Measurements from ENCODE around the gene SLC26A4.

SLC26A4 gene

DNA sequence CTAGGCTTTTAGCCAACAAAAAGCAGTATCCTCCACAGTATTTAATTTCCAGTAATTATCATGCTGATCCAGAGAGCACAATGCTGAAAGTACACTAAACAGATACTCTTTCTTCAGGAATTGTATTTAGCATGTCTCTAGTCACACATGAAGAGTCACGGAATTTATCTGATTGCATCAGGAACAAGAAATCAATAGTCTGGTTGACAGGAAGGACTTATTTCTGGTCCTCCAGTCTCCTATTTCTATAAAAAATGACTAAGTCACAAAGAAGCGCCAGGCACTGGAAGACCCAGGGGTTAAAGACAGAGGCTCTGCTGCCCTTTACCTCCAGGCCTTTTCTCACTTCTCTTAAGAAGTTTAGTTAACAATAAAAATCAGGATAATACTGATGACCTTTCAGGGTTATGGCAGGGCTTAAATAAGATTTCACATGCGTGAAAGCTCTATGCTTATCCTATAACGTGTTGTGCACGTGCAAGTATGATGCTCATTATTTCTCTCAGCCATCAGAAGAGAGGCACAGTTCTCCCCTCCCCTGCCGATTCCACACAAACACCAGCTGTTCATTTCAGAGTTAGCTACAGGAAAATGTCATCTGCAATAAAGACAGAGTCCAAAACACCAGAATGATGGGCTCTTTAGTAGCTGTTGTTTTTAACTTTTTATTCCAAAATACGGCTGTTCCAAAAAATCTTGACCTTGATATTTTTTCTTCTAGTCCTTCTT, 36.9 kb downstream of the SLC26A4 start:
- DNase-seq, result no peak

- DNase-seq, result no peak
Observed at GRCh38 chr7:107700570-107700969, 39.9 kb downstream of the SLC26A4 start.

GRCh38 chr7:107701191-107701590, 40.6 kb downstream of the SLC26A4 start:
- no peak for DNase-seq

- DNase-seq, result no peak
Observed at GRCh38 chr7:107703219-107703618, 42.6 kb downstream of the SLC26A4 start.

- no peak for DNase-seq
Observed at GRCh38 chr7:107703872-107704271, 43.2 kb downstream of the SLC26A4 start.

DNA sequence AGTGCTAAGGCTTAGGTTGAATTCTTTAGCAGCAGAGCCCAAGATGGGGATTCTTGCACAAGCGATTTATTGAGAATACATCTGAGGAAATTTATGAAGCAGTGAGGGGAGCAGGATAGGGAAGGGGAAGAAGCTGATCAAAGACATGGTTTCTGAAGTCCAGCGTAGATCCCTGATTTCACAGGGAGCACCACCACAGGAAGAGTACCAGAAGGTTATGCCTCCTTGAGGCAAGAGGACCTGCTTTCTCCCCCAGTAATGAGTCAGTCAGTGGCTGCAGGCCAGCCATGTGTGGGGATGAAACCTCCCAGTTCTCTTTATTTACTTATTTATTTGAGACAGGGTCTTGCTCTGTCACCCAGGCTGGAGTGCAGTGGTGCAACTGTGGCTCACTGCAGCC, 48.3 kb downstream of the SLC26A4 start:
- DNase-seq, result no peak

DNA sequence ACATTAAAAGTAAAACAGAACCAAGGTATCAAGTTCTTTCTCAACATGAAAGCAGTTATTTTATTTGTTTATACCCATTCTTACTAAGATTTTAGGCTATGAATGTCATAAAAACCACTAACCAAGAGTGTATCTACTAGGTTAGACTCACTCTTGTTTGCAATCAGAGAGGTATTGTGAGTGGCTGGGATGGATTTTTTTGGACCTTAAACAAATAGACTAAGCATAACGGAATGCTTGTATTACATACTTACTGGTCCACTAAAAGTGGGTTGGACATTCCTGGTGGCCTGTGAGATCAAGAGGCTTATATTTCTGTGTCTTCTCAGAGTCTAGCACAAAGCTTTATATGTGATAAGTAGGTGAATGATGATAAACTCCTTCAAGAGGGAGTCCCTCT, 50.7 kb downstream of the SLC26A4 start:
- DNase-seq, result no peak

GRCh38 chr7:107712025-107712424, 51.4 kb downstream of the SLC26A4 start:
- DNase-seq, result no peak

GRCh38 chr7:107712896-107713295, 52.3 kb downstream of the SLC26A4 start:
- no peak for DNase-seq

DNA sequence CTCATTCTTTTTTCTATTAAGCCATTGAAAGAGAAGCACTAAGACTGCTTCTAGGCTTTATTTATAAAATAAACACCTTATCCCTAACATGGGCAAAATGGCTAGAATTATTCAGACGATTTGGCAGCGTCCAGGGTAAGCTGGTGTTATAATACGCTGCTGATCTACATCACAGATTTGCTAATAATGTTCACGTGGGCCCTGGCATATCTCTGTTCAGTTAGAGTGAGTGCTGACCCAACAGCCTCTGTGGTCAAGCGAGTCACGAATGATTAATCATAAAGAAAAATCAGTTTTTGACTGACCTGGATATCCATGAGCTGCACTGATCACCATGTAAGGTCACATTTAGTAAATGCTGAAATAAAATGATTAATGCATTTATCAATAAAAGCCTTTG, 54.9 kb downstream of the SLC26A4 start:
- no peak for DNase-seq

- no peak for DNase-seq
Observed at GRCh38 chr7:107718456-107719193, 58.0 kb downstream of the SLC26A4 start.

GRCh38 chr7:107721286-107721685, 60.7 kb downstream of the SLC26A4 start:
- no peak for DNase-seq

DNA sequence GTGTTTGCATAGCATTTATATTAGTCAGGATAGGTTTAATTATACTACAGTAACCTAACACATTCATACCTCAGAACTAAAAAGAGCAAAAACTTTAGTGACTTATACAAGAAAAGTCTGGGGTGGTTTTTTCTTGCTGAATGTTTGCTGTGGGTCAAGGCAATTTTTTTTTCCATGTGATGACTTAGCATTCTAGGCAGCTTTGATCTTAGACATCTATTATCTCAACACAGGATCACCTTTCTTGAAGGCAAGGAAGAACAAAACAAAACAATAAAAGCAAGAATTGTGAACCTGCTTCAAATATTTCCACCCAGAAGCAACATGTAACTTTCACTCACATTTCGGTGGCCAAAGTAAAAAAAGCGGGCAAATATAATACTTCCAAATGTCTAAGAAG, 62.6 kb downstream of the SLC26A4 start:
- DNase-seq, result no peak

DNA sequence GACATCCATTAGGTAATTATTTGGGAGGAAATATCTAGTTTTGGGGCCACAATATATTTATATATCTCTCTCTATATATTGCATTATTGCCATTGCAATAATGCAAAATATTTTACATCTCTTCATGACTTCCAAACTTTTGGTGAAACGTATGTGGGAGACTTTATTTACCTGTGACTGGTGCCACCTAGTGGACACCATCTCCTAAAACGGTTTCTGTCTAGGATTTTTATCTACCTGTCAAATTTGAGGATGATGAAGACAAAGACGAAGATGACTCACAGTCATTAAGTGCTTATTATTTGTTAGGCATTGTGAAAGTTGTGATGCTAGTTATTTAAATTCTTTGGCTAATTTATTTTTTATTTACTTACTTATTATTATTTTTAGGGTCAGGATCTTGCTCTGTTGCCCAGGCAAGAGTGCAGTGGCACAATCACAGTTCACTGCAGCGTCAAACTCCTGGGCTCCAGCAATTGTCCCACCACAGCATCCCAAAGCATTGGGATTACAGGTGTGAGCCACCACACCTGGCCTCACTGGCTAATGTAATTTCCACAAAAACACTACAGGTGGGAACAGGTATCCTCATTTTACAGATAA, 64.6 kb downstream of the SLC26A4 start:
- DNase-seq, result peak; percentile 66

GRCh38 chr7:107726356-107727130, 65.9 kb downstream of the SLC26A4 start:
- DNase-seq, result no peak

GRCh38 chr7:107728276-107728675, 67.6 kb downstream of the SLC26A4 start:
- DNase-seq, result no peak

GRCh38 chr7:107742678-107743566, 82.3 kb downstream of the SLC26A4 start:
- DNase-seq, result no peak

DNA sequence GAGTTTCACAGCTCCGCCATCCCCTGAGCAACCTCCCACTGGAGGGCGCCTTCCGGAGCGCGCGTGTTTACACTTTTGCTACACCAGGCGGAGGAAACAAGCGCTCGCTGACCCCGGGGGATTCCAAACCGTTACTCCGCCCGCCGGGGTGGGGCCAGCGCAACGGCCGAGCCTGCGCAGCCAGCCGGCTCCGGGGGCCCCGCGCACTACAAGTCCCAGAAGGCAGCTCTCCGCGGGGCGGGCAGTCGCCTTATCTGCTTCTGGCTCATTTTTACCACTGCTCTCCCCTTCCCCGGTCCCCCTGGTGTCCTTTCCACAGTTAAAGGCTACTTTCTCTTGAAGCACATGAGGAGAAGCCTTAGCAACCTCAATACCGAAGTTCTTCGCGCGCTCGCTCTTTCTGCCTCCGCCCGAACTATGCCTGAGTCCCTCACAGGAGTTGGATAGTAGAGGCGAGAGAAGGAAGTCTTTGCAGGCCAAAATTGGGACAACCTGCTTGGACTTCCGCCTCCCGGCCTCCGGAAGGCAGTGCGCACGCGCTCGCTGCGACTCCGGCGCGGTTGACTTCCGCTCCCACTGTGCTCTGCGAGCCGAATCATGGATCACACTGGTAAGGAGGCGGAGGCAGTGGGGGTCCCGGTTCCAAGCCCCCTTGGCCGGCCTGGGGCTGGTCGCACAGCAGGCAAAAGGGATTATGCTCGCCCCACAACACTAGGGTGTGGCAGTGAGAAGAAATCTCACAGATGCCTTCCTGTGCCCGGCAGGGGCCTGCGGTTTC, 83.1 kb downstream of the SLC26A4 start, which contains the start of gene CBLL1:
CBLL1 (plus strand) TSS at position 576 of the 778 bp plus-strand sequence; CDS start at position 598, 22 bp downstream.
- peak; percentile 97 for DNase-seq

DNA sequence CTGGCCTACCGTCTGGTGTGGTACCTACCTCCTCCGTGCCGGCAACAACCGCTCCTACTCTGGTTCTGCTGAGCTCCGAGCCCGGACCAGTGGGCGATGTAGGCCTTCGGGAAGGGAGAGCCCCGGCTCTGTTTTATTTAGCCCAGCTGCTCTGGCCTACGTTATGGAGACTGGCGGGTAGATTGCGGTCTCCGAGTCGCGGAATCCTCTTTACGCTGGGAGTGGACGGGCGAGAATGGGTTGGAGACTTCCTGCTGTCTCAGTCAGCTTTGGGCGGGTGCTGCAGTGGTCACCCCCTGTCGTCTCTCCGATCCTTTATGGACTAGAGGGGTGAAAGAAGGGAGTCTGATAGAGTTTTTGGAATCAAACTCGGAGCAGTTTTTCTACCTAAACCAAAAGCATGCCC, 83.7 kb downstream of the SLC26A4 start:
- DNase-seq, result no peak

DNA sequence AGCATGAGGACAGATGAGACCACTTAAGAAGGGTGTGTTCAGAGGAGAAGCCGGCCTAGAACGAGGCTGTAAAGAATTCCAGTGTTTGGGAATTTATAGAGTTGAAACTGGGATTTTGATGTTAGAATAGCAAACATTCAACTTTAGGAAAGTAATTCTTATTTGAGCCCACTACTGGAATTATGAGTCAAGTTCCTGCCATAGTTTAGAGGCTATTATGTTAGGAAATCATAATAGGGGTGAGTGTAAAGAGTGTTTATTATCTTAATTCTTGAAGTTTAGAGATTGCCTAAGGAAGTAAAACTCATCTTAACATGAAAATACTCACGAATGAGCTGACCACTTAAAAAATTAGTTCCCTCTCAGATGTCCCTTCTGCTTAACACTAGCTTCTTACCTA, 85.4 kb downstream of the SLC26A4 start:
- no peak for DNase-seq

GRCh38 chr7:107751113-107751512, 90.5 kb downstream of the SLC26A4 start:
- DNase-seq, result no peak
